ENCODE data around the gene SHB.

The SHB gene

DNA sequence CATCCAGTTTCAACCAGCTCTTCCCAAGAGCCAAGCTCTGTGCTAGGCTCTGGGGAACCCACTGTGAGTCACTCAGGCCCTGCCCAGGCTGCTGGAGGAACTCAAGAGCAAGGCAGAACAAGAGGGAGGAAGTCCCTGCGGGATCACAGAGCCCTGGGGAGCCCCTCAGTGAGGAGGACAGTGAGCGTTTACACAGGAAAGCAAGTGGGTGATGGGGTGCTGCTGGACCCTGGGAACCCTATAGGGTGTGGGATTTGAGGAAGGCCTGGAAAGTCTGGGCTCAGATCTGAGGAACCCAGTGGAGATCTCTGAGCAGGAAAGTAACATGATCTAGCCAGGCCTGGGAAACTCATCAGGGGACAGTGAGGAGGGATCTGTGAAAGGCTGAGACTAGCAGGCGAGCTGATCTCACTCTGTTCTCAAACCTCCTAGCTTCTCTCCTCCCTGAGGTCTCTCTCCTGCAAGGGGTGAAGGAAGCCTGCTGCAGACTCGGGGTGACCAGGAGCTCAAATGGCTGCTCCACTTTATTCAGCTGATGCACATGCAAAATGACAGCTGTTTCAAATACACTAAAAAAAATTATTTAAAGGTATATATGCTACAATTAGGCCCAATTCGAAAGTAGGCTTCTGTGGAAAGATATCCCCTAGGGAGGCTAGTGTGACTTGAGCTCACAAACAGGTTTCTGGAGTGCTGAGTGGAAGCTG is 70.0 kb downstream of the SHB start:
- Histone ChIP-seq H3K9me2 (replicated peaks; ENCODE audit: insufficient read depth, low read length) (no peaks in the 10 kb centered on the region), H3K36me3 (replicated peaks; ENCODE audit: insufficient read depth, low read length) (no peaks in the 10 kb centered on the region), H3K79me2 (ENCODE audit: low read length) (no peaks in the 10 kb centered on the region), H3K4me1 (ENCODE audit: low read length) (peaks cover 4% of the 10 kb centered on the region), H2AFZ (ENCODE audit: low read length) (no peak overlapping the region), H3K9me3 (replicated peaks; ENCODE audit: insufficient read depth, low read length) (no peaks in the 10 kb centered on the region), H4K20me1 (ENCODE audit: insufficient read depth, low read length) (no peaks in the 10 kb centered on the region), H3K4me2 (ENCODE audit: low read depth, low read length) (no peak overlapping the region), H3K9ac (ENCODE audit: low read length) (no peak overlapping the region), H3K27me3 (replicated peaks; ENCODE audit: insufficient read depth, low read length) (no peaks in the 10 kb centered on the region), H3F3A (ENCODE audit: insufficient read depth, low read length) (no peaks in the 10 kb centered on the region), H3K27ac (ENCODE audit: low read length) (no peak overlapping the region), H3K4me3 (ENCODE audit: low read length) (no peak overlapping the region)
- TF ChIP-seq EZH2 (optimal IDR thresholded peaks at IDR 0.05; ENCODE audit: low read depth, low read length), result no peak
- no peak for TF ChIP-seq EZH2phosphoT487 (IDR thresholded peaks at IDR 0.05; ENCODE audit: low read length)
- TF ChIP-seq CTCF (IDR thresholded peaks at IDR 0.05; ENCODE audit: low read length), result no peak
- DNase-seq, result no peak

GRCh38 chr9:37997636-37998374 is 71.2 kb downstream of the SHB start:
- Histone ChIP-seq H3K9ac (ENCODE audit: low read length) (no peak overlapping the region), H3K9me3 (replicated peaks; ENCODE audit: insufficient read depth, low read length) (no peaks in the 10 kb centered on the region), H3K27ac (ENCODE audit: low read length) (no peak overlapping the region), H3K9me2 (replicated peaks; ENCODE audit: insufficient read depth, low read length) (no peaks in the 10 kb centered on the region), H3K4me2 (ENCODE audit: low read depth, low read length) (no peak overlapping the region), H3K4me1 (ENCODE audit: low read length) (peaks cover 4% of the 10 kb centered on the region), H3K4me3 (ENCODE audit: low read length) (no peak overlapping the region), H4K20me1 (ENCODE audit: insufficient read depth, low read length) (no peaks in the 10 kb centered on the region), H3K79me2 (ENCODE audit: low read length) (no peaks in the 10 kb centered on the region), H2AFZ (ENCODE audit: low read length) (no peak overlapping the region), H3F3A (ENCODE audit: insufficient read depth, low read length) (no peaks in the 10 kb centered on the region), H3K36me3 (replicated peaks; ENCODE audit: insufficient read depth, low read length) (no peaks in the 10 kb centered on the region), H3K27me3 (replicated peaks; ENCODE audit: insufficient read depth, low read length) (no peaks in the 10 kb centered on the region)
- TF ChIP-seq EZH2 (optimal IDR thresholded peaks at IDR 0.05; ENCODE audit: low read depth, low read length) (no peak), EZH2phosphoT487 (IDR thresholded peaks at IDR 0.05; ENCODE audit: low read length) (no peak), CTCF (IDR thresholded peaks at IDR 0.05; ENCODE audit: low read length) (no peak)
- no peak for DNase-seq

DNA sequence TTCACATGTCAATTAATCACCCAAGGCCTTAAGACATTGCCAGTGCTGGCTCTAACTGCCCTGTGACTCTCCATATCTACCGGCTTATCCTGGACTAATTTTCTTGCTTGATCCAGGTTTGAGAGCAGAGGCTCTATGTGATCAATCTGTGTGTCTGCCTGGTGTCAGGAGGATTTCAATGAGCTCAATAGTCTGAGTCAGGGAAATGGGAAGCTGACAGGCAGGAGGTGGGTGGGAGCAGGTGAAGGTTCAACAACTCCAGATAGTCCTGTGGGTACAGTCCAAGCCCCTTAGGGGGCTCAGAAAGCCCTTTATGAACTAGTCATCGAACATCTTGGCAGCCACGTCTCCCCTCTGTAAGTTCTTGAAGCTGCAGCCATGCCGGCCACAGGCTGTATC is 72.2 kb downstream of the SHB start:
- H3K4me1 ChIP-seq (ENCODE audit: low read length), result peaks cover 4% of the 10 kb centered on the region
- no peaks in the 10 kb centered on the region for H3K27me3 ChIP-seq (replicated peaks; ENCODE audit: insufficient read depth, low read length)
- no peaks in the 10 kb centered on the region for H4K20me1 ChIP-seq (ENCODE audit: insufficient read depth, low read length)
- DNase-seq, result no peak
- H3K36me3 ChIP-seq (replicated peaks; ENCODE audit: insufficient read depth, low read length), result no peaks in the 10 kb centered on the region
- TF ChIP-seq EZH2phosphoT487 (IDR thresholded peaks at IDR 0.05; ENCODE audit: low read length) (no peak), CTCF (IDR thresholded peaks at IDR 0.05; ENCODE audit: low read length) (no peak), EZH2 (optimal IDR thresholded peaks at IDR 0.05; ENCODE audit: low read depth, low read length) (no peak)
- no peaks in the 10 kb centered on the region for H3K9me2 ChIP-seq (replicated peaks; ENCODE audit: insufficient read depth, low read length)
- no peak overlapping the region for H3K4me2 ChIP-seq (ENCODE audit: low read depth, low read length)
- no peaks in the 10 kb centered on the region for H3F3A ChIP-seq (ENCODE audit: insufficient read depth, low read length)
- H3K9me3 ChIP-seq (replicated peaks; ENCODE audit: insufficient read depth, low read length), result no peaks in the 10 kb centered on the region
- no peaks in the 10 kb centered on the region for H3K79me2 ChIP-seq (ENCODE audit: low read length)
- H3K4me3 ChIP-seq (ENCODE audit: low read length), result no peak overlapping the region
- H3K27ac ChIP-seq (ENCODE audit: low read length), result no peak overlapping the region
- H2AFZ ChIP-seq (ENCODE audit: low read length), result no peak overlapping the region
- no peak overlapping the region for H3K9ac ChIP-seq (ENCODE audit: low read length)
